Measurements from ENCODE around the gene SRMS.
"Not testable (repeated sequence)": the region's sequence is repeated elsewhere in the genome, so short reads cannot be mapped to it uniquely, and the experiment has no call there.

SRMS gene

GRCh38 chr20:63565021-63565698 is 17.6 kb upstream of the SRMS start:
- no peak for DNase-seq (ENCODE audit: low spot score)

- no peak for DNase-seq (ENCODE audit: low spot score)
Observed at GRCh38 chr20:63564036-63564810, 16.7 kb upstream of the SRMS start.

- DNase-seq (ENCODE audit: low spot score), result no peak
Observed at GRCh38 chr20:63563225-63563935, 15.8 kb upstream of the SRMS start.

GRCh38 chr20:63562461-63563224 is 15.1 kb upstream of the SRMS start:
- DNase-seq (ENCODE audit: low spot score), result no peak

GRCh38 chr20:63561624-63562396 is 14.3 kb upstream of the SRMS start:
- DNase-seq (ENCODE audit: low spot score), result no peak

- no peak for DNase-seq (ENCODE audit: low spot score)
Observed at GRCh38 chr20:63560856-63561609, 13.5 kb upstream of the SRMS start.

GRCh38 chr20:63560333-63560805 is 12.8 kb upstream of the SRMS start:
- no peak for DNase-seq (ENCODE audit: low spot score)

- not testable (repeated sequence) for DNase-seq (ENCODE audit: low spot score)
Observed at GRCh38 chr20:63559485-63560332, 12.2 kb upstream of the SRMS start.

GRCh38 chr20:63558804-63559484 is 11.4 kb upstream of the SRMS start:
- no peak for DNase-seq (ENCODE audit: low spot score)

GRCh38 chr20:63557481-63557891 is 9.9 kb upstream of the SRMS start:
- no peak for DNase-seq (ENCODE audit: low spot score)

GRCh38 chr20:63556873-63557478 is 9.4 kb upstream of the SRMS start:
- DNase-seq (ENCODE audit: low spot score), result no peak

GRCh38 chr20:63555661-63556381 is 8.3 kb upstream of the SRMS start:
- DNase-seq (ENCODE audit: low spot score), result no peak

GRCh38 chr20:63554361-63555278 is 7.1 kb upstream of the SRMS start:
- peak; percentile 43 for DNase-seq (ENCODE audit: low spot score)

GRCh38 chr20:63553933-63554290 is 6.4 kb upstream of the SRMS start, which contains the start of gene FNDC11:
Gene FNDC11, plus strand, starts transcription at chr20:63554159. Its CDS starts 1,505 bp downstream, at chr20:63555664.
- peak; percentile 73 for DNase-seq (ENCODE audit: low spot score)

- DNase-seq (ENCODE audit: low spot score), result peak; percentile 91
Observed at GRCh38 chr20:63553251-63553932, 5.8 kb upstream of the SRMS start.
